HG02798 (cell line): Measurements from ENCODE around the gene IL17B.

Experiments
- ATAC-seq: cut with Tn5 transposase; IDR thresholded peaks from one replicate; pipeline ENCODE4 v1.9.1; 2021; ENCODE audit warnings: mild to moderate bottlenecking; ENCODE audit not compliant: unreplicated experiment, poor library complexity

Gene IL17B

GRCh38 chr5:149415066-149415967 is 36.2 kb upstream of the IL17B start:
- no peak for ATAC-seq

GRCh38 chr5:149414405-149415065 is 35.4 kb upstream of the IL17B start:
- ATAC-seq, result no peak

- no peak for ATAC-seq
Observed at GRCh38 chr5:149413477-149414210, 34.6 kb upstream of the IL17B start.

- no peak for ATAC-seq
Observed at GRCh38 chr5:149412783-149413476, 33.8 kb upstream of the IL17B start.

- ATAC-seq, result no peak
Observed at GRCh38 chr5:149411738-149412519, 32.8 kb upstream of the IL17B start.

- no peak for ATAC-seq
Observed at GRCh38 chr5:149410721-149411432, 31.8 kb upstream of the IL17B start.

GRCh38 chr5:149410071-149410470 is 31.0 kb upstream of the IL17B start:
- no peak for ATAC-seq

GRCh38 chr5:149409268-149409948 is 30.3 kb upstream of the IL17B start:
- no peak for ATAC-seq

GRCh38 chr5:149408252-149409099 is 29.4 kb upstream of the IL17B start:
- no peak for ATAC-seq

GRCh38 chr5:149407323-149408251 is 28.5 kb upstream of the IL17B start:
- ATAC-seq, result no peak

GRCh38 chr5:149406979-149407306 is 27.9 kb upstream of the IL17B start:
- no peak for ATAC-seq

GRCh38 chr5:149406203-149406978 is 27.3 kb upstream of the IL17B start:
- no peak for ATAC-seq

GRCh38 chr5:149405550-149406202 is 26.6 kb upstream of the IL17B start:
- ATAC-seq, result no peak

- ATAC-seq, result no peak
Observed at GRCh38 chr5:149404746-149405549, 25.9 kb upstream of the IL17B start.
